CD4-positive, alpha-beta memory T cell (primary cell): ENCODE measurements around the gene EVL. TPM values are rescaled to one million over a fixed set of nuclear protein-coding genes. Genes with fewer than 3 reads are reported as not detected.
A peak's percentile ranks its signal among the peaks of the same experiment; 100 is the strongest.

ENCODE experiments used
- CTCF ChIA-PET: fragments of 350-600 bp; sonication (Branson Sonifier 250); formaldehyde crosslinking; loops from one replicate; lab custom pipeline; 2021; ENCODE audit warnings: inconsistent platforms; ENCODE audit not compliant: partially characterized antibody; lab: Charles Lee
- POLR2A ChIA-PET: fragments of 350-600 bp; sonication (Branson Sonifier 250); formaldehyde crosslinking; loops from one replicate; lab custom pipeline; 2021; ENCODE audit not compliant: partially characterized antibody; lab: Charles Lee
- DNase-seq, 5 donors: peaks; one replicate each; pipeline versions ENCODE4 v3.0.0 to v3.0.0-alpha.2; 2020 to 2022; ENCODE audit warnings: mixed read lengths in 1 of 5
- H3K27ac ChIP-seq: one replicate; pipeline ENCODE4 v1.7.0; 2013; ENCODE audit warnings: low read depth, low read length
- H3K27me3 ChIP-seq: 2 replicates; pipeline ENCODE4 v1.7.0; 2013; ENCODE audit warnings: mild to moderate bottlenecking, low read length, moderate library complexity; ENCODE audit not compliant: insufficient read depth
- H3K36me3 ChIP-seq: 2 replicates; pipeline ENCODE4 v1.7.0; 2013; ENCODE audit warnings: mild to moderate bottlenecking, low read length, moderate library complexity; ENCODE audit not compliant: insufficient read depth
- H3K4me1 ChIP-seq: 2 replicates; pipeline ENCODE4 v1.7.0; 2013; ENCODE audit warnings: mild to moderate bottlenecking, low read length, moderate library complexity; ENCODE audit not compliant: insufficient read depth
- H3K4me3 ChIP-seq, 2 donors: one replicate each; pipeline ENCODE4 v1.7.0; 2013; ENCODE audit warnings: low read length in 2 of 2, mild to moderate bottlenecking in 1 of 2
- H3K9me3 ChIP-seq, 2 donors: one replicate each; pipeline ENCODE4 v1.7.0; 2013; ENCODE audit warnings: low read length in 2 of 2, control low read depth in 1 of 2; ENCODE audit not compliant: control insufficient read depth in 1 of 2
- H3K27ac Mint-ChIP-seq, 7 donors: one replicate each; pipeline ENCODE4 v1.8.0; 2020 to 2021; ENCODE audit warnings: mixed read lengths in 7 of 7, mild to moderate bottlenecking in 6 of 7, inconsistent platforms in 3 of 7, moderate library complexity in 3 of 7
- H3K27me3 Mint-ChIP-seq, 2 donors: one replicate each; pipeline ENCODE4 v1.8.0; 2020 to 2021; ENCODE audit warnings: mixed read lengths in 2 of 2
- H3K36me3 Mint-ChIP-seq, 2 donors: one replicate each; pipeline ENCODE4 v1.8.0; 2020 to 2021; ENCODE audit warnings: mixed read lengths in 2 of 2, inconsistent platforms in 1 of 2, mild to moderate bottlenecking in 1 of 2
- H3K4me1 Mint-ChIP-seq, 4 donors: one replicate each; pipeline ENCODE4 v1.8.0; 2020 to 2021; ENCODE audit warnings: mixed read lengths in 4 of 4, mild to moderate bottlenecking in 1 of 4
- H3K4me3 Mint-ChIP-seq, 8 donors: one replicate each; pipeline ENCODE4 v1.8.0; 2020 to 2021; ENCODE audit warnings: mixed read lengths in 8 of 8, mild to moderate bottlenecking in 7 of 8, moderate library complexity in 6 of 8, inconsistent platforms in 3 of 8
- H3K9me3 Mint-ChIP-seq, 8 donors: one replicate each; pipeline ENCODE4 v1.8.0; 2020 to 2021; ENCODE audit warnings: mixed read lengths in 8 of 8, mild to moderate bottlenecking in 5 of 8, inconsistent platforms in 3 of 8, moderate library complexity in 1 of 8
- intact Hi-C: fragments of 100-400 bp; cut with micrococcal nuclease; formaldehyde crosslinking; loops from one replicate; pipeline ENCODE4 v1.15.1; 2023
- polyA plus RNA-seq, 2 donors: library from polyadenylated mRNA; unstranded; fragments of 300-500 nt; fragmentation: Illumina TruSeq; gene quantifications; one replicate each; pipeline ENCODE4 v1.2.3, GENCODE V29; 2021
- total RNA-seq, 2 experiments: library from RNA; stranded (reverse); gene quantifications; one replicate each; pipeline ENCODE4 v1.2.3, GENCODE V29; 2021

Gene EVL
- total and polyA plus RNA-seq, 4 experiments from 2014 or later: 81.8 to 1,352 (median 717) TPM

GRCh38 chr14:100104006-100104352 lies 38.8 kb downstream of the EVL start:
- Mint-ChIP-seq H3K4me1 (peaks cover 82 to 100% (median 90%) of the 10 kb centered on the region in 4 donors), H3K9me3 (no peaks in the 10 kb centered on the region), H3K27ac (peak overlapping the region; percentile 88 to 98 (median 96)), H3K27me3 (no peaks in the 10 kb centered on the region), H3K36me3 (peaks cover 67 to 93% of the 10 kb centered on the region in 2 donors), H3K4me3 (peak overlapping the region; percentile 47 to 86 (median 76))
- POLR2A ChIA-PET: interaction anchor here (1.1 to 34.5 kb wide), 8 partner anchors 8 to 139 kb away, joined by 3 to 941 read pairs (median 5); partner anchors contain the start of gene EVL
- H3K27ac ChIP-seq: peak overlapping the region; percentile 67
- H3K27me3 ChIP-seq: no peaks in the 10 kb centered on the region
- no peak for DNase-seq
- peak overlapping the region in 1 of 2 donors; percentile 9 for H3K4me3 ChIP-seq
- no peaks in the 10 kb centered on the region for H3K9me3 ChIP-seq
- H3K36me3 ChIP-seq: peaks cover 70% of the 10 kb centered on the region
- CTCF ChIA-PET: interaction anchor here (1.0 to 49.4 kb wide), 5 partner anchors 26 to 121 kb away, joined by 4 to 1350 read pairs (median 10); partner anchors contain the start of gene EVL
- intact Hi-C loops: no loop called here
- H3K4me1 ChIP-seq: peaks cover 100% of the 10 kb centered on the region

GRCh38 chr14:100104523-100105300 lies 39.5 kb downstream of the EVL start:
- Histone ChIP-seq H3K36me3 (peaks cover 72% of the 10 kb centered on the region), H3K27me3 (no peaks in the 10 kb centered on the region), H3K4me3 (peak overlapping the region in 1 of 2 donors; percentile 17), H3K4me1 (peaks cover 97% of the 10 kb centered on the region), H3K27ac (peak overlapping the region; percentile 67), H3K9me3 (no peaks in the 10 kb centered on the region)
- Mint-ChIP-seq H3K4me1 (peaks cover 78 to 100% (median 89%) of the 10 kb centered on the region in 4 donors), H3K36me3 (peaks cover 67 to 93% of the 10 kb centered on the region in 2 donors), H3K27me3 (no peaks in the 10 kb centered on the region), H3K27ac (peak overlapping the region; percentile 95 to 98 (median 96)), H3K9me3 (no peaks in the 10 kb centered on the region), H3K4me3 (peak overlapping the region; percentile 60 to 86 (median 76))
- ChIA-PET CTCF (interaction anchor here (0.8 to 49.4 kb wide), 6 partner anchors 11 to 122 kb away, joined by 4 to 1350 read pairs (median 8); partner anchors contain the start of gene EVL), POLR2A (interaction anchor here (1.1 to 34.5 kb wide), 8 partner anchors 9 to 138 kb away, joined by 3 to 941 read pairs (median 5); partner anchors contain the start of gene EVL)
- DNase-seq: no peak
- intact Hi-C loops: no loop called here

DNA sequence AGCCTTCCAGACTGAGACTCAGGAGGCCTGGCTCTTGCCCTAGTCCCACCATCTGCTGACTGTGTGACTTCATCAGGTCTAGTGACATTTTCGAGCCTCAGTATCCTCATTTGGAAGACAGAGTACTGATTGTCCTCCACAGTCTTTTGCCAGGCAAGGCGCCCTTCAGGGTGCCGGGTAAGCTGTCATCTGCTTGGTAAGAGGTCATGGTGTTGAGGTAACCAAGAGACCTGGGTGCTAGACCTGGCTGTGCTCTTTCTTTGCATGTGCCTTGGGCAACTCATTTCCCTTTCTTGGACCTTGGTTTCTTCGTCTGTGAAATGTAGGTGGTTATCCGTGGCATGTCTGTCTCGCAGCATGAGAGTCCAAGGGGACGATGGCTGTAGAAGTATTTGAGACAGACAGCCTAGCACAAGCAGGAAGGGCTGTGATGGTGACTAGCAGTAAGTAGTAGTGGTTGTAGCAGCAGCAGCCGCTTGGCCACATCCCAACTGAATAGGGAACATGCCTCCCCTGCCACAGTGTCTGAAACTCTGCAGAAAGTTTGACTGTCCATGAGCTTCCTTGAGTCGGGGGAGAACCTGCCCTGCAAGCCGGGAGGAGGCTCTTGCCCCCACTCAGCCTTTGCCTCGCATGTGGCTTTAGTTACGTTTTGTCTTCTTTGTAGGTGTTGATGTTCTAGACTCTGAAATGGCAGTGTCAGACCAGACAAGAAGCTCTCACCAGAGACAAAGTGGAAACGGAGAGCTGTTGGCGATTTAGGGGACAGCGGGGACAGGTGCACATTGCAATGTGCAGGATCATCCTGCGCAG lies 40.3 kb downstream of the EVL start:
- peaks cover 64 to 93% of the 10 kb centered on the region in 2 donors for H3K36me3 Mint-ChIP-seq
- no peaks in the 10 kb centered on the region for H3K9me3 Mint-ChIP-seq
- H3K27ac Mint-ChIP-seq: peak overlapping the region; percentile 95 to 98 (median 96)
- DNase-seq: peak in 3 of 5 donors; percentile 29 to 71 (median 33)
- Histone ChIP-seq H3K4me1 (peaks cover 89% of the 10 kb centered on the region), H3K27me3 (no peaks in the 10 kb centered on the region), H3K36me3 (peaks cover 73% of the 10 kb centered on the region), H3K4me3 (peak overlapping the region in 1 of 2 donors; percentile 17), H3K9me3 (no peaks in the 10 kb centered on the region), H3K27ac (peak overlapping the region; percentile 67)
- no peaks in the 10 kb centered on the region for H3K27me3 Mint-ChIP-seq
- H3K4me1 Mint-ChIP-seq: peaks cover 72 to 92% (median 82%) of the 10 kb centered on the region in 4 donors
- peak overlapping the region; percentile 38 to 85 (median 74) for H3K4me3 Mint-ChIP-seq
- ChIA-PET POLR2A (interaction anchor here (1.2 to 34.5 kb wide), 5 partner anchors 10 to 57 kb away, joined by 4 to 941 read pairs (median 15); partner anchors contain the start of gene EVL), CTCF (interaction anchor here (0.8 to 49.4 kb wide), 7 partner anchors 9 to 87 kb away, joined by 3 to 1350 read pairs (median 10); partner anchors contain the start of gene EVL)
- intact Hi-C loops: loop anchor here (2.0 kb wide), 1 partner anchor 15 kb away; no protein-coding TSS in a partner anchor

DNA sequence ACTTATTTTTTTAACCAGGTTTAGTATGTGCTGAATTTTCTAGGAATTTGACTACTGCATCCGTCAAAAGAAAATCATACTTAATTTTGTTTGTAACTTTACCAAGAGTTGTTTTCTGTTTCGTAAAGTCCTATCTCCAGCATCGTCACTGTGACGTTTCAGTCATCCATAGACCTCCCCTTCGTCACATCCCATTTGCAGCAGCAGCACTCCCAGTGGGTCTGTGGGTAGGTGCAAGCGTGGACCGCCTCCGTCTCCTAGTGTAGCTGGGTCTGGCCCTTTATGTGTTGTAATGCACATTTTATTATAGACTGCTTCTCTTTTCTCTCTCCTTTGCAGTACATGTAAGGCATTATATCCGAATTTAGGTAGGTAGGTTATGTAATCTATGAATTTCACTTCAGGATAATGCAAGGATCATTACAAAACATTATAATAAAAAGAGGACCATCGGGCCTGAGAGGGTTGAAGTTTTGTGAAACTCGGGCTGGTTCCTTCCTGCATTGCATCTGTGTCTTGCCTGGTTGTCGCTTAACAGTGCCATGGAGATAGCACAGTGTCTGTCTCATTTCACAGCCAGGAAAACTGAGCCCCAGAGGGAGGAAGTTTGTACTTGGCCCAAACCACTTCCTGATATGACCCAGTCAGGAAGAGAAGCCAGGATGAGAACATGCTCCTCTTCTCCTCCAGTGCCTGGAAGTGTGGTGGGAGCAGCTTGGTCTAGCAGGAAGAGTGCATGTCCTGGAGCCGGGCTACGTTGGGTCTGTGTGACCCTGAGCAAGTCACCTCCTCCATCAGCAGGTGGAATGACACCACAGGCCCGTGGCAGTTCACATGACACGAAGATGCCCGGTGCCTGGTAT lies 41.3 kb downstream of the EVL start:
- H3K4me3 Mint-ChIP-seq: peak overlapping the region; percentile 16 to 85 (median 74)
- peaks cover 69 to 83% (median 76%) of the 10 kb centered on the region in 4 donors for H3K4me1 Mint-ChIP-seq
- ChIA-PET POLR2A (interaction anchor here (3.4 to 34.5 kb wide), 3 partner anchors 11 to 40 kb away, joined by 15 to 941 read pairs (median 410); partner anchors contain the start of gene EVL), CTCF (interaction anchor here (0.9 to 49.4 kb wide), 5 partner anchors 10 to 86 kb away, joined by 3 to 1350 read pairs (median 23); partner anchors contain the start of gene EVL)
- Histone ChIP-seq H3K27ac (peak overlapping the region; percentile 67), H3K4me1 (peaks cover 79% of the 10 kb centered on the region), H3K4me3 (no peak overlapping the region), H3K36me3 (peaks cover 76% of the 10 kb centered on the region), H3K9me3 (no peaks in the 10 kb centered on the region), H3K27me3 (no peaks in the 10 kb centered on the region)
- H3K36me3 Mint-ChIP-seq: peaks cover 60 to 89% of the 10 kb centered on the region in 2 donors
- H3K9me3 Mint-ChIP-seq: no peaks in the 10 kb centered on the region
- H3K27me3 Mint-ChIP-seq: no peaks in the 10 kb centered on the region
- peak overlapping the region; percentile 95 to 98 (median 96) for H3K27ac Mint-ChIP-seq
- intact Hi-C loops: loop anchor here (2.0 kb wide), 1 partner anchor 16 kb away; no protein-coding TSS in a partner anchor
- peak; percentile 59 to 91 (median 66) for DNase-seq

- DNase-seq: peak in 1 of 5 donors; percentile 46
- peak overlapping the region in 7 of 8 donors; percentile 9 to 85 (median 73) for H3K4me3 Mint-ChIP-seq
- H3K27me3 Mint-ChIP-seq: no peaks in the 10 kb centered on the region
- peak overlapping the region; percentile 95 to 98 (median 96) for H3K27ac Mint-ChIP-seq
- H3K36me3 Mint-ChIP-seq: peaks cover 57 to 90% of the 10 kb centered on the region in 2 donors
- H3K4me3 ChIP-seq: no peak overlapping the region
- no peaks in the 10 kb centered on the region for H3K27me3 ChIP-seq
- peaks cover 77% of the 10 kb centered on the region for H3K4me1 ChIP-seq
- peaks cover 62 to 83% (median 71%) of the 10 kb centered on the region in 4 donors for H3K4me1 Mint-ChIP-seq
- no peaks in the 10 kb centered on the region for H3K9me3 Mint-ChIP-seq
- intact Hi-C loops: loop anchor here (2.0 kb wide), 1 partner anchor 16 kb away; no protein-coding TSS in a partner anchor
- peaks cover 79% of the 10 kb centered on the region for H3K36me3 ChIP-seq
- peak overlapping the region; percentile 67 for H3K27ac ChIP-seq
- CTCF ChIA-PET: interaction anchor here (0.8 to 49.4 kb wide), 13 partner anchors 8 to 125 kb away, joined by 3 to 1350 read pairs (median 7); partner anchors contain the start of gene EVL
- no peaks in the 10 kb centered on the region for H3K9me3 ChIP-seq
- POLR2A ChIA-PET: interaction anchor here (1.3 to 34.5 kb wide), 6 partner anchors 8 to 134 kb away, joined by 3 to 941 read pairs (median 6); partner anchors contain the start of gene EVL
Observed at GRCh38 chr14:100107236-100107635, 42.0 kb downstream of the EVL start.
